Measurements from ENCODE around the gene CDC45. TPM values are rescaled to one million over a fixed set of nuclear protein-coding genes. Genes with fewer than 3 reads are reported as not detected.
"Not testable (repeated sequence)": the region's sequence is repeated elsewhere in the genome, so short reads cannot be mapped to it uniquely, and the experiment has no call there.

The CDC45 gene
- polyA plus RNA-seq, 1 donor, result 4.9 TPM

DNA sequence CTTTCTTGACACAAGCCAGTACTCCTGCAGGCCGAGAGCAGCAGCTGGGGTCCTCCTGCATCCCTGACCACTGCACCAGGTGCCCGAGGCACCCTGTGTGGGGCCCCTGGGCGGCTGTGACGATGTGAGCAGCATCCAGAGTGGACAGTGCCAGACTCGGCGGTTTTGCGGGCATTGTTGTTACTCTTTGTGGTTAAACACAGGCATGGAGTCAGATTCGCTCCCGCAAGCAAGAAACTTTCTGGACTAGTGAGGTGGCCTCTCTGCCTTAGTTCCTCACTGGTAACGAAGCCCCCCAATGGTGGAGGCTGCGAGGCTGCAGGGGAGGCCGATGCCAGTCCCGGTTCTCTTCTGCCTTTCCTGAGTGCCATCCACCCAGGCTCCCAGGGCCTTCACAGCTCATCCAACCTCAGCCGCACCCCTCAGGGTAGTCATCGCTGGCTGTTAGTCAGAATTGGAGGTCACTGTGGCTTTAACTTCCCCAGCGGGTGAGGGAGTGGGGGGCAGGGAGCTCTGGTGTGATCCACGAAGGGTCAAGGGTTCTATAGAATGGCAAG is 48.2 kb downstream of the CDC45 start:
- DNase-seq (ENCODE audit: low read depth), result no peak

DNA sequence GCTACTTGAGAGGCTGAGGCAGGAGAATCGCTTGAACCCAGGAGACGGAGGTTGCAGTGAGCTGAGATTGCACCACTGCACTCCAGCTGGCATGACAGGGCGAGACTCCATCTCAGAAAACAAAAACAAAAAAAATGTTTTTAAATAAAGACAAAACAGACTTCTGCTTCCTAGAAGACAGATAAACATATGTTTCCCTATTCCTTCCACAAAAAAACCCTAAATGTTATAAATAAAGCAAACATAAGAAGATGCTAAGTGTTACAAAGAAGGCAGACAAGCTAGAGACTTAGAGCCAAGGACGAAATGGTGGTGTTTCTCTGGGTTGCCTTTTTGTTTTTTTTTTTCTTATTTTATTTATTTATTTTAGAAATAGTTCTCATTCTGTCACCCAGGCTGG is 50.1 kb downstream of the CDC45 start:
- DNase-seq (ENCODE audit: low read depth), result no peak

DNA sequence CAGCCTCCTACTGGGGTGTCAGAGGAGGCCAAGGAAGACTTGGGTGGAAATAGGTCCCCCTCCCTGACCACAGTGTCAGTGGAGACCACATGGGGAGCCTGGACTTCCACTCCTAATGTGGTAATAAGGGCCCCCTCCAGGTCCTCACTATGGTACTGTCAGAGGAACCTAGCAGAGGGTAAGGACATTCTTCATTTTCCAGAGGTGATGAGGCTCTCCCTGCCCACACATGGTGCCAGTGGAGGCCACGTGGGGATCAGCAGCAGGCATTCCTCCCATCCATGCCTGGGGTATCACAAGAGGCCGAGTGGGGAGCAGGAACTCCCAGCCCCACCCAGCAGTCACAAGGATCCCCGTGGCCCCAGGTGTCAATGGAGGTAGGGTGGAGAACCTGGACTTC is 51.0 kb downstream of the CDC45 start:
- no peak for DNase-seq (ENCODE audit: low read depth)

DNA sequence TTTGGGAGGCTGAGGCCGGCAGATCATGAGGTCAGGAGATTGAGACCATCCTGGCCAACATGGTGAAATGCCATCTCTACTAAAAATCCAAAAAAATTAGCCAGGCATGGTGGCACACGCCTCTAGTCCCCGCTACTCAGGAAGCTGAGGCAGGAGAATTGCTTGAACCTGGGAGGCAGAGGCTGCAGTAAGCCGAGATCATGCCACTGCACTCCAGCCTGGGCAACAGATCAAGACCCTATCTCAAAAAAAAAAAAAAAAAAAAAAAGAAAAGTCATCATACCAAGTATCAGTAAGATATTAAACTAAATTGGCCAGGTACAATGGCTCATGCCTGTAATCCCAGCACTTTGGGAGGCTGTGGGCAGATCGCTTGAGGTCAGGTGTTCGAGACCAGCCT is 51.6 kb downstream of the CDC45 start:
- DNase-seq (ENCODE audit: low read depth), result not testable (repeated sequence)

DNA sequence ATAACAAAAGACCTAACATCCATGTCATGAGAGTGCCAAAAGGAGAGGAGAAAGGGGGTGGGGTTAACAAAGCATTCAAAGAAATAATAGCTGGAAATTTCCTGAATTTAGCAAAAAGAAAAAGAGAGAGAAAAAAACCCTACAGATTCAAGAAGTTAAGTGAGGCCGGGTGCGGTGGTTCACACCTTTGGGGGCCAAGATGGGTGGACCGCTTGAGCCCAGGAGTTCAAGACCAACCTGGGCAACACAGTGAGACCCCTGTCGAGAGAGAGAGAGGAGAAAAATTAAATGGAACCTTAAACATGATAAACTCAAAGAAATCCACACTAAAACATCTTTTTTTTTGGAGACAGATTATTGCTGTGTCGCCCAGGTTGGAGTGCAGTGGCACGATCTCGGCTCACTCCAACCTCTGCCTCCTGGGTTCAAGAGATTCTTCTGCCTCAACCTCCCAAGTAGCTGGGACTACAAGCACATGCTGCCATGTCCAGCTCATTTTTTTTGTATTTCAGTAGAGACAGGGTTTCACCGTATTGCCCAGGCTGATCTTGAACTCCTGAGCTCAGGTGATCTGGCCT is 53.4 kb downstream of the CDC45 start:
- no peak for DNase-seq (ENCODE audit: low read depth)

DNA sequence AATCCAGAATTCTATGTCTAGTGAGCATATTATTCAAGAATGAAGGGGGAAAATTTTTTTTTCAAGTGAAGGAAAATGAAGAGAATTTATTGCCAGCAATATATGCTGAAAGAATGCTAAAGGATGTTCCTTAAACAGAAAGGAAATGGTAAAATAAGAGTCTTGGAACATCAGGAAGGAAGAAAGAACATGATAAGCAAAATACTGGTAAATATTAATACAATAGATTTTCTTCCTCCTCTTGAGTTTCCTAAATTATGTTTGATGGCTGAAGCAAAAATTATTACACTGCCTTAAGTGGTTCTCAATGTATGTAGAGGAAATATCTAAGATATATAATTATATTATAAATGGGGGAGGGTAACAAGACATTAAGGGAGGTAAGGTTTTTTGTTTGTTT is 54.1 kb downstream of the CDC45 start:
- DNase-seq (ENCODE audit: low read depth), result no peak

DNA sequence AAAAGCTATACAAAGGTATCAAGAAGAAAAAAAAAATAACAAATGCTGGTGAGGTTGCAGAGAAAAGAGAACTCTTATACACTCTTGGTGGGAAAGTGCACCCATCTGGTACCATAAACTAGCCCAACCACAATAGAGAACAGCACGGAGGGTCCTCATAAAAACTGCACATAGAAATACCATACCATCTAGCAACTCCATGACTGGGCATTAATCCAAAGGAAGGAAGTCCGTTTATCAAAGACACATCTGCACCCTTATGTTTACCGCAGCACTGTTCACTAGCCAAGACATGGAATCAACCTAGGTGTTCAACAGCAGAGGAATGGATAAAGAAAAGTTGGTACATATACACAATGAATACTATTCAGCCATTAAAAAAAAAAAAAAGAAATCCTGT is 55.3 kb downstream of the CDC45 start:
- DNase-seq (ENCODE audit: low read depth), result no peak

DNA sequence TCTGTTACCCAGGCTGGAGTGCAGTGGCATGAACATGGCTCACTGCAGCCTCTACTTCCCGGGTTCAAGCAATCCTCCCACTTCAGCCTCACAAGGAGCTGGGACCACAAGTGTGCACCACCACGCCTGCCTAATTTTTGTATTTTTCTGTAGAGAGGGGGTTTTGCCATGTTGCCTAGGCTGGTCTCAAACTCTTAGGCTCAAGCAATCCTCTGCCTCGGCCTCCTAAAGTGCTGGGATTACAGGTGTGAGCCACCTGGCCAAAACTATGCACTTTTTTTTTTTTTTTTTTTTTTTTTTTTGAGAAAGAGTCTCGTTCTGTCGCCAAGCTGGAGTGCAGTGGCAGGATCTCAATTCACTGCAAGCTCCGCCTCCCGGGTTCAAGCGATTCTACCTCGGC is 56.8 kb downstream of the CDC45 start:
- DNase-seq (ENCODE audit: low read depth), result no peak

DNA sequence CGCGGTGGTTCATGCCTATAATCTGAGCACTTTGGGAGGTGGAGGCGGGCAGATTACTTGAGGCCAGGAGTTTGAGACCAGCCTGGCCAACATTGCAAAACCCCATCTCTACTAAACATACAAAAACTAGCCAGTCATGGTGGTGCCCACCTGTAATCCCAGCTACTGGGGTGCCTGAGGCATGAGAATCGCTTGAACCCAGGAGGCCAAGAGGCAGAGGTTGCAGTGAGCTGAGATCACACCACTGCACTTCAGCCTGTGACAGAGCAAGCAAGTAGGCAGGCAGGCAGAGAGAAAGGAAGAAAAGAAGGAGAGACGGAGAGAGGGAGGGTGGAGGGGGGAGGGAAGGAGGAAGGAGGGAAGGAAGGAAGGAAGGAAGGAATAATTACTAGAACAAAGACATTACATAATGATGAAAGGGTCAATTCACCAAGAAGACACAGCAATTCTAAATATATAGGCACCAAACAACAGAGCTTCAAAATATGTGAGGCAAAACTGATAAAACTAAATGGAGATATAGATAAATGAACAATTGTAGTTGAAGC is 58.3 kb downstream of the CDC45 start:
- no peak for DNase-seq (ENCODE audit: low read depth)

DNA sequence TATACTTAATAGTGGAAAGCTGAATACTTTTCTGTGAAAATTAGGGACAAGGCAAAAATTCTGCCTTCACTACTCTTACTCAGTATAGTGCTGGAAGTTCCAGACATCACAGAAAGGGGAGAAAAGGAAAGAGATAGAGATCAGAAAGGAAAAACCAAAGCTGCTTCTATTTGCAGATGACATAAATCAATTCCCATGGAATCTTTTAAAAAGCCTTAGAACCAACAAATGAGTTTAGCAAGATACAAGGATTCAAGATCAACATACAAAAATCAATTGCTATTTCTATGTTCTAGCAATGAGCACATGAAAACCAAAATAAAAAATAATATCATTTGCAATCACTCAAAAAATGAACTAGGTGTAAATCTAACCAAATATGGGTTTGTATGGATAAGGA is 60.7 kb downstream of the CDC45 start:
- no peak for DNase-seq (ENCODE audit: low read depth)

DNA sequence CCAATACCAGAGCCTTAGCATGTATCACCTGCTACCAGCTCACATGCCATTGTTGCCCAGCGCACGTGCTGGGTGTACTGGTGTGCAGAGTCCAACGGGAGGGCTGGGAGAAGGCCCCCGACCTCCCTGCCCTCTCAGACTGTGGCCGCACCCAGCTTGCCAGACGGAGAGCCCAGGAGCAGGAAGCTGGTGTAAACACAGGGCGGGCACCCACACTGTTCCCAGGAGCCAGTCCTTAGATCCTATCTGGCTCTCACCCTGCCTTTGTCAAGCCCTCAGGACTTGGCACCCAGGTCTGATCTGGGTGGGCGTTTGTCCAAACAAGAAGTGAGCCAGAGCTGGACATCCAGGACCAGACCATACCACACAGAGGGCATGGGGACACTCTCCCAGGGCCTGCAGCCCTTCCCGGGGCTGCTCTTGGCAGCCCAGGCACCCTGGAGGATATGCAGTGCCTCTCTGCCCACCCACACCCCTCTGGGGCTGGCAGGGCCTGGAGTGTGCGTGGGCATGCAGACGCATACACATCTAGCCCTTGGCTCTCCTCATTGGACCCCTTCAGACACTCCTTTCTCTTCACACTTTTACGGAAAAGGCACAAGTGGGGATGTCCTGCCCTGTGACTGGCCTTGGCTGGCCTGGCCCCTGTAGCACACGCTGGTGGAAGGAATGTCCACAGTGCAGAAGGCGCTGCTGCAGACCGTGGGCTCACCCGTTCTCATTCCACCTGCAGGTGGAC is 64.4 kb downstream of the CDC45 start:
- DNase-seq (ENCODE audit: low read depth), result no peak

DNA sequence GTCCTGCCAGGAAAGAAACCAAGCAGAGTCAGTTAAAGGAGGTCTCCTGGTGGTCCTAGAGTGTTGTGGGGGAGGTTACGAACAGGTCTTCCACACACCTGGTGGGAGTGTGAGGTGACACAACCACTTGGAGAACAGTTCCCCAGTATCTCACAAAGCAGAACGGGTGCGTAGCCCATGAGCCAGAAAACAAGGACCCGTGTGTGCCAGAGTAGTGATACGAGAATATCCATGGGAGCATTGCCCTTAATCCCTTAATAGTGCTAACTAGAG is 66.2 kb downstream of the CDC45 start:
- DNase-seq (ENCODE audit: low read depth), result no peak

DNA sequence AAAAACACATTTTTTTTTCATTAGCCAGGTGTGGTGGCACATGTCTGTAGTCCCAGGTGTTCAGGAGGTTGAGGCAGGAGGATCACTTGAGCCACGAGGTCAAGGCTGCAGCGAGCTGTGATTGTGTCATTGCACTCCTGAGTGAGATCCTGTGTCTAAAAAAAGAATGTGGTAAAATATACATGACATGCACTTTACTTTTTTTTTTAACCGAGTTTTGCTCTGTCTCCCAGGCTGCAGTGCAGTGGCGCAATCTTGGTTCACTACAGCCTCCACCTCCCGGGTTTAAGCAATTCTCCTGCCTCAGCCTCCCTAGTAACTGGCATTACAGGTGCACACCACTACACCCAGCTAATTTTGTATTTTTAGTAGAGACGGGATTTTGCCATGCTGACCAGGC is 67.0 kb downstream of the CDC45 start:
- no peak for DNase-seq (ENCODE audit: low read depth)

DNA sequence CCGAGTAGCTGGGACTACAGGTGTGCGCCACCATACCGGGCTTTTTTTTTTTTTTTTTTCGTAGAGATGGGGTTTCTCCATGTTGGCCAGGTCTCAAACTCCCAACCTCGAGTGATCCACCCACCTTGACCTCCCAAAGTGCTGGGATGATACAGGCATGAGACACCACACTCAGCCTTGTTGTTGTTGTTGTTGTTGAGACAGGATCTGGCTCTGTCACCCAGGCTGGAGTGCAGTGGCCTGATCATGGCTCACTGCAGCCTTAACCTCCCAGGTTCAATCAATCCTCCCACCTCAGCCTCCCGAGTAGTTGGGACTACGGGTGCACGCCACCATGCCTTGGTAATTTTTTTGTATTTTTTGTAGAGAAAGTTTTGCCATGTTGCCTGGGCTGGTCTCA is 67.9 kb downstream of the CDC45 start:
- DNase-seq (ENCODE audit: low read depth), result no peak

DNA sequence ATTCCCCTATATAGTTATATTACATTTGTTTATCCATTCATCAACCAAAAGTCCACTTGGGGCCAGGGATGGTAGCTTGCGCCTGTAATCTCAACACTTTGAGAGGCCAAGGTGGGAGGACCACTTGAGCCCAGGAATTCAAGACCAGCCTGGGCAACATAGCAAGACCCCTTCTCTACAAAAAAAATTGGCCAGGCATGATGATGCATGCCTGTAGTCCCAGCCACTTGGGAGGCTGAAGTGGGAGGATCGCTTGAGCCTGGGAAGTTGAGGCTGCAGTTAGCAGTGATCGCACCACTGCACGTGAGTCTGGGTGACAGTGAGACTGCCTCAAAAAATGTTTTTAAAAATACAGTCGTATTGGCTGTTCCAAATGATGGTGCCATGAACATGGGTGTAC is 68.7 kb downstream of the CDC45 start:
- DNase-seq (ENCODE audit: low read depth), result not testable (repeated sequence)

DNA sequence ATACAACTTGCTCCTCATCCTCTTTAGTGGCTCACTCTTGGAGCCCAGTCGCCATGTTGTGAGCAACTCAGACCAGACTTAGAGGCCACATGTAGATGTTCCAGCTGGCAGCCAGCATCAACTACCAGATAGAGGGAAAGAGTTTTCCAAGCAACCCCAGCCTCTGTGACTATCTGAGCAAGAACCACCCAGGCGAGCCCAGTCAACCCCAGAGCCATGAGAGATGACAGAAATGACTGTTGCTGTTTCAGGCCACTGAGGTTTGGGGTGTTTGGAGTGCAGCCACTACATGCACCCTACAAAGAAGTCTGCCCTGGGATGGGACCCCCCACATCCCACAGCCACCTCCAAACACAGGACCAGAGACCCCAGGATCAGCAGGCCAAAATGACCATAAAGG is 69.2 kb downstream of the CDC45 start:
- DNase-seq (ENCODE audit: low read depth), result no peak

DNA sequence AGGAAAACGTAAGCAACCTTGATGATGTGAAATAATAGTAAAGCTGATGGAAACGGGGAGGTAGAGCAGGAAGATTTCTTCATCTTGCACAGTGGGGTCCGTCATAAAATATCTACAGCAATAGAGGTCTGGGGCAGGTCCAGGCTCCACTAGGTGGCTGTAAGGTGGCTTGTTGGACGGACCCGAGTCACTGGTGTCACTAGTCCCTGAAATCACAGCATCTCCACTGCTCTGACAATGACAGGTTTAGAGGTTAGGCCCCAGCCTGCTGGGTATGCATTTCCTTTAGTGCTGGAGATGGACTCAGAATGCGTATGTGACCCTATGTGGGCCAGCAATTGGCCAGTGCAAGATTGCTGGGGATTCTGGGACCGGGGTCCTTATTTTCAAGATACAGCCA is 69.7 kb downstream of the CDC45 start:
- no peak for DNase-seq (ENCODE audit: low read depth)

DNA sequence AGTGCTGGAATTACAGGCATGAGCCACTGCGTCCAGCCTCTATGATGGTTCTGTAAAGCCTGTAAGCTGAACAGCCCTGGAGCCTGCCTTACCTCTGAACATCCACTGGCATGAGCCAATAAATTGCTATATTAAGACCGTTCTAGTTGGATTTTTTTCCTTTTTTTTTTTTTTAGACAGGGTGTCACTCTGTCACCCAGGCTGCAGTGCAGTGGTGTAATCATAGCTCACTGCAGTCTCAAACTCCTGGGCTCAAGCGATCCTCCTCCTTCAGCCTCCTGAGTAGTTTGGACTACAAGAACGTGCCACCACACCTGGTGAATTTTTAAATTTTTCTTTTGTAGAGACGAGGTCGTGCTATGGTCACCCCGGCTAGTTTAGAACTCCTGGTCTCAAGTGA is 70.7 kb downstream of the CDC45 start:
- no peak for DNase-seq (ENCODE audit: low read depth)

DNA sequence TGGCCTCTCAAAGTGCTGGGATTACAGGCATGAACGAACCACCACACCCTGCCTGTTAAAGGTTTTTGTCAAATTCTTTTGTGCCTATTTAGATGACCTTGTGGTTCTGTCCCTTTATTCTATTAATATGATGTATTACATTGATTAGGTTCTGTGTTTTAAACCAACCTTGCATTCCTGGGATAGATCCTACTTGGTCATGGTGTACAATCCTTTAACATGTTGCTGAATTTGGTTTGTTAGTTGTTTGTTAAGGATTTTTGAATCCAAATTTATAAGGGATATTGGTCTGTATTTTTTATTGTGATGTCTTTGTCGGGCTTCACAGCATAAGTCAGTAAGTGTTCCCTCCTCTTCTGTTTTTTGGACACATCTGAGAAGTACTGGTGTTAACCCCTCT is 73.5 kb downstream of the CDC45 start:
- no peak for DNase-seq (ENCODE audit: low read depth)

DNA sequence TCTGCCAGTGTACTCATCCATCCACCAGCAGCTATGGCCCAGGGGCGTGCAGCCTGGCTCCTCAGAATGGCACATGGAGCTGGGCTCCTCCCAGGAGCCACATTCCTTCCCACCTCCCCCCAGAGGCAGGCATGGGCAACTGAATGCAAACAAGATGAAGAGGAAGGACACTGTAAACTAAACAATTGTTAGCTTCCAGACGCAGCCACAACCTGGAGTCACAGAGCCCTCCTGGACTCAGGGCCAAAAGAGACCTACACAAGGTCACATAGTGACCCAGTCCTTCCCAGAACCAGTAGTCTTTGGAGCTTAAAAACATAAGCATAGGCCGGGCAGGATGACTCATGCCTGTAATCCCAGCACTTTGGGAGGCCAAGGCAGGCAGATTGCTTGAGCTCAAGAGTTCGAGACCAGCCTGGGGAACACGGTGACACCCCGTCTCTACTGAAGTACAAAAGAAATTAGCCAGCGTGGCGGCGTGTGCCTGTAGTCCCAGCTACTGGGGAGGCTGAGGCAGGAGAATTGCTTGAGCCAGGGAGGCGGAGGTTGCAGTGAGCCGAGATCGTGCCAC is 75.2 kb downstream of the CDC45 start:
- DNase-seq (ENCODE audit: low read depth), result no peak

DNA sequence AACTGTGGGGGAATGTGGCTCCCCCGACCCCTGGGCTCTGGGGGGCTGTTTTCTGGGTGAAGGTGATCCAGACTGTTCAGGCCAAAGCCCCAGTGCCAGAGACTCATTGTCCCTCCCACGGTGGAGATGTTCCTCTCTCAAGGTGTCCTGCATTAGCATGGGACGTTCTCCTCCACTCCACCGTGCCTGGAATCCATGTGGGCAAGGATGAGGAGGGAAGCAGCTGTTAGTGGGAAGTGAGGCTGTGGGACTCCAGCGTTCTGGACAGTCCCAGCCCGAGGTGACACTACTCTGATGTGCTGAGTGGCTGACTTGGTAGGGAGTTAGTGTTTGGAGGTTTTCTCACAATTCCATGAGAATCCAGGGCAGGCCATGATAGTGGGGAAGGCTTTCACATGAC is 75.9 kb downstream of the CDC45 start:
- DNase-seq (ENCODE audit: low read depth), result no peak

DNA sequence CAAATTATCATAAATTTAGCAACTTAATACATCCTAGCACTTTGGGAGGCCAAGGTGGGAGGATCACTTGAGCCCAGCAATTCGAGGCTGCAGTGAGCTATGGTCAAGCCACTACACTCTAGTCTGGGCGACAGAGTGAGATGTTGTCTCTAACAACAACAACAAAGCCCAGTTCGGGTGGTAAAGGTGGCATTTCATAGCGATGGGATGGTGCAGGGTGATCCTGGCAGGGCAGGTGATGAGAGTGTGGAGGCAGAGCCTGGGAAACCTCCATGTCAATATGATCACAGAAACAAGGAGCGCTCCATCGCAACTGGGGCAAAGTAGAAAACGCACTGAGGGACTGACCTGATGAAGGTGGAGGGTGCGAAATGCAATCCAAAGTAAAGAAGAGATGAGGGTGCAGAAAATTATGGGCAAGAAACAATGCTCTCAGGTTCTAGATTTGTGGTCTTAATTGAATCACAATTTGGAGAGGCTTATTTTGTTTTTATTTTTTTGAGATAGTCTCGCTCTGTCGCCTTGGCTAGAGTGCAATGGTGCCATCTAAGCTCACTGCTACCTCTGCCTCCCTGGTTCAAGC is 77.3 kb downstream of the CDC45 start:
- no peak for DNase-seq (ENCODE audit: low read depth)

DNA sequence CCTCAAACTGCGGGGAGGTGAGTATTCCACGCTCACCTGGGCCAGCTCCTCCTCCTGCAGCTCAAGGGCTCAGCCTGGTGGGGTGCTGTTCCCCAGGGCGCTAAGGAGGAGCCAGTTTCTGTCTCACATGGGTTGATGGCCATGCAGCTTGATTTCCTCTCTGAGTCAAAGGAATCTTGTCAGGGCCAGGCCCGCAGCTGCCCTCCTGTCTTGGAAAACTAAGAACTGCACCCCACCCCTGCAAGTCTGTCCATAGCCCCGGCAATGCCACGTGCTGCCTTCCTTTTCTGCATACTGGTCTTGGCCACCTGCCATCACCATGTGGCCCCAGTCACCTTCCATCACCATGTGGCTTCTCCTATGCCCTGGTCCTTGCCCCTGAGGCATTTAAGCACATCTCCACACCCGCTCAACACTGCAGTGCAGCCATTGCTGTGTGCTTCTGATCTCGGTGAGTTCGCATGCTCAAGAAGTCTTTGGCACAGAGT is 79.6 kb downstream of the CDC45 start:
- DNase-seq (ENCODE audit: low read depth), result no peak

Measured in forelimb muscle (tissue), 1 donor.